HEK293T (cell line): ENCODE measurements around the gene SLC49A3.

Source experiments
- ARNT ChIP-seq: fragments of 450-650 bp; IDR thresholded peaks from 2 replicates; pipeline ENCODE4 v1.6.1; 2017; ENCODE audit warnings: mild to moderate bottlenecking
- ELF4 ChIP-seq: fragments of 450-650 bp; IDR thresholded peaks from 2 replicates; pipeline ENCODE4 v1.6.1; 2017; ENCODE audit warnings: antibody characterized with exemption
- FOXK2 ChIP-seq: fragments of 450-650 bp; IDR thresholded peaks from 2 replicates; pipeline ENCODE4 v1.6.1; 2016; ENCODE audit warnings: mild to moderate bottlenecking
- FOXM1 ChIP-seq: fragments of 450-650 bp; IDR thresholded peaks from 2 replicates; pipeline ENCODE4 v1.6.1; 2017; ENCODE audit warnings: mild to moderate bottlenecking, borderline replicate concordance
- HDGF ChIP-seq: fragments of 450-650 bp; IDR thresholded peaks from 2 replicates; pipeline ENCODE4 v1.6.1; 2017; ENCODE audit warnings: antibody characterized with exemption, borderline replicate concordance
- L3MBTL2 ChIP-seq: fragments of 450-650 bp; conservative IDR thresholded peaks from 2 replicates; pipeline ENCODE4 v1.6.1; 2016; ENCODE audit warnings: mild to moderate bottlenecking
- SP1 ChIP-seq: fragments of 450-650 bp; IDR thresholded peaks from 2 replicates; pipeline ENCODE4 v1.6.1; 2017
- SUZ12 ChIP-seq: fragments of 450-650 bp; IDR thresholded peaks from 2 replicates; pipeline ENCODE4 v1.6.1; 2016; ENCODE audit warnings: mild to moderate bottlenecking
- TARDBP ChIP-seq: fragments of 450-650 bp; IDR thresholded peaks from 2 replicates; pipeline ENCODE4 v1.6.1; 2016
- TF ChIP-seq, protein P1 (sequence below): fragments of 450-650 bp; IDR thresholded peaks from 2 replicates; pipeline ENCODE4 v1.6.1; 2016

DNA sequence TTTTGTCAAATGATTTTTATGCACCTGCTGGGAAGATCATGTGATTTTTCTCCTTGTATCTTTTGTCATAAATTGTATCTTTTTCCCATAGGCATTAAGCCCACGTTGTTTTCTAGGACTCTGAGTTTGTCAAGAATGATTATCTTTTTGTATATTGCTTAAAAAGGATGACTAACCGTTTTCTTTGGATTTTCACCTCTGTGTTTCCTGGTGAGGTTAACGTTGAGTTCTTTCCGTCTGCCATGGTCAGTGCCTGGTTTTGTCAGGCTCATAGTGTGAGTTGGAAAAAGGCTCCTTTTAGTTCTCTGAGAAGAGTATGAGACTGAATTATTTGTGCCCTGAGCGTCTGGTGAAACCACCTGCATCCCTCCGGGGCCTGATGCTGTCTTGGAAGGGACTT is 38.6 kb upstream of the SLC49A3 start:
- TF ChIP-seq ELF4: no peak
- no peak for TF ChIP-seq L3MBTL2
- no peak for TF ChIP-seq TARDBP
- no peak for TF ChIP-seq FOXM1
- TF ChIP-seq FOXK2: no peak
- TF ChIP-seq, protein P1, sequence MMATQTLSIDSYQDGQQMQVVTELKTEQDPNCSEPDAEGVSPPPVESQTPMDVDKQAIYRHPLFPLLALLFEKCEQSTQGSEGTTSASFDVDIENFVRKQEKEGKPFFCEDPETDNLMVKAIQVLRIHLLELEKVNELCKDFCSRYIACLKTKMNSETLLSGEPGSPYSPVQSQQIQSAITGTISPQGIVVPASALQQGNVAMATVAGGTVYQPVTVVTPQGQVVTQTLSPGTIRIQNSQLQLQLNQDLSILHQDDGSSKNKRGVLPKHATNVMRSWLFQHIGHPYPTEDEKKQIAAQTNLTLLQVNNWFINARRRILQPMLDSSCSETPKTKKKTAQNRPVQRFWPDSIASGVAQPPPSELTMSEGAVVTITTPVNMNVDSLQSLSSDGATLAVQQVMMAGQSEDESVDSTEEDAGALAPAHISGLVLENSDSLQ: no peak
- TF ChIP-seq HDGF: no peak
- TF ChIP-seq ARNT: no peak
- no peak for TF ChIP-seq SP1
- no peak for TF ChIP-seq SUZ12
